GM19372 (cell line): Measurements from ENCODE around the gene LKAAEAR1.

Source experiments
- ATAC-seq: cut with Tn5 transposase; IDR thresholded peaks from one replicate; pipeline ENCODE4 v1.9.1; 2021; ENCODE audit warnings: mild to moderate bottlenecking, low read depth, moderate library complexity; ENCODE audit not compliant: unreplicated experiment

LKAAEAR1 gene

DNA sequence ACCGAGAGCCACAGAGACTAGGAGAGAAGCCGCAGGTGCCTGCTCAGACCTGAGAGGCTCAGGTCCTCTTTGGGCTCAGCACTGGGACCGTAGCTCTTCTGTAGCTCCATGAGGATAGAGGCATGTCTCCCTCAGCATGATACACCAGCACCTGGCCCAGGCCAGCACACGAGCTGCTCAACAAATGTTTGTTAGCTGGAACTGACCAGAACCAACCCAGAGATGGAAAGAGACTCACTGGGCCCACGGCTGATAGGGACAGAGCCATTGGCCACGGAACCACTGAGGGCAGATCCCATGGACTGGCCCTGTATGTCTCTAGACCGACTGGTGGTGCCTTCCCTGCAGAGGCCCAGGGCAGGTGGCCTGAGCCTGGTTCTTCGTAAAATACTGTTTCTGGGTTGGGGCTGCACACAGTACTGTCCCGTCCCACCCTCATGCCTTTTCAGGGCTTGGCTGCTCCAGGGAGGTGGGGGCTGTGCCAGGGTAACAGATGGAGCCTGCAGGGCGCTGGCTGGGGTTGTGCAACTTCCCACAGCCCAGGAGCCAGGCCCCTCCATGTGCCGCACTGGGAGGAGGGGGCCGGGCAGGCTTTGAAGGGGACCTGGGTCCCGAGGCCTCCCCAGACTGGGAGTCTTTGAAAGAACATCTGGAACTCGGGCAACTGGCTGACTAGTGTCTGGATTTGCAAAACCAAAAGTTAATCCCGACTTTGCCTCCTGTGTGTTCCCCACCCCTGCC is 43.0 kb downstream of the LKAAEAR1 start:
- ATAC-seq: no peak

DNA sequence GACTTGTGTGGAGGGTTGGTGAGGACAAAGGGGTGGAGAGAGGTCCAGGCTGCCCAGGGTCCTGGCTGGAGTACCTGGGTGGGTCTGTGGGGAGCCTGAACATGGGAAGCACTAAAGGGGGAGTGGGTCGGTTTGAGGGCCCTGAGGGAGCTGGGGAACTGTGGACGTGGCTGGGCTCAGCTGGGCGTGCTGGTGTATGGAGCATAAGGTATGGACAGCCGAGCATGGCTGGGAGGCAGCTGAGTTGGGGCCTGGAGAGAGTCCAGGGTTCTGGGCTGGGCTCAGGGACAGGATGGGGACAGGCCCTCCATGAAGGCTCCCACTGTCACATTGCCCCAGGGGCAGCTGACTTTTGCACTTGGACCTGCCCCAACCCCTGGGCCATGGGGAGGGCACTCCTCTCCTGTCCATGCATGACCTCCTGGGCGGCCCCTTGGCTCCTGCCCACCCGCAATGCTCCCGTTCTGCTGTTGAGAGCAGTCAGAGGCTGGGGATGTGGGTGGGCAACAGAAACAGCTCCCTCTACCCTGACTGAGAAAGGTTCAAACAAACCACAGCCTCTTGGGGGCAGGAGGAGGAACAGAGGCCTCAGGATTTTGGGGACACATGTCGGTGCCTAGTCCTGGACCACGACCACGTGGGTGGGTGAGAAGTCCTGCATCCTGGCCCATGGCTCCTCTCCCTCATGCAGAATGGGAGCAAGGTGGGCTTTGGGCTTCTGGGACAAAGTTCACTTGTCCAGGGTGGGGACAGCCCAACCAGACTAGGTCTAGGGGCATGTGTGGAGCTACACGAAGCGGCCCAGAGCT is 43.8 kb downstream of the LKAAEAR1 start:
- ATAC-seq: no peak

DNA sequence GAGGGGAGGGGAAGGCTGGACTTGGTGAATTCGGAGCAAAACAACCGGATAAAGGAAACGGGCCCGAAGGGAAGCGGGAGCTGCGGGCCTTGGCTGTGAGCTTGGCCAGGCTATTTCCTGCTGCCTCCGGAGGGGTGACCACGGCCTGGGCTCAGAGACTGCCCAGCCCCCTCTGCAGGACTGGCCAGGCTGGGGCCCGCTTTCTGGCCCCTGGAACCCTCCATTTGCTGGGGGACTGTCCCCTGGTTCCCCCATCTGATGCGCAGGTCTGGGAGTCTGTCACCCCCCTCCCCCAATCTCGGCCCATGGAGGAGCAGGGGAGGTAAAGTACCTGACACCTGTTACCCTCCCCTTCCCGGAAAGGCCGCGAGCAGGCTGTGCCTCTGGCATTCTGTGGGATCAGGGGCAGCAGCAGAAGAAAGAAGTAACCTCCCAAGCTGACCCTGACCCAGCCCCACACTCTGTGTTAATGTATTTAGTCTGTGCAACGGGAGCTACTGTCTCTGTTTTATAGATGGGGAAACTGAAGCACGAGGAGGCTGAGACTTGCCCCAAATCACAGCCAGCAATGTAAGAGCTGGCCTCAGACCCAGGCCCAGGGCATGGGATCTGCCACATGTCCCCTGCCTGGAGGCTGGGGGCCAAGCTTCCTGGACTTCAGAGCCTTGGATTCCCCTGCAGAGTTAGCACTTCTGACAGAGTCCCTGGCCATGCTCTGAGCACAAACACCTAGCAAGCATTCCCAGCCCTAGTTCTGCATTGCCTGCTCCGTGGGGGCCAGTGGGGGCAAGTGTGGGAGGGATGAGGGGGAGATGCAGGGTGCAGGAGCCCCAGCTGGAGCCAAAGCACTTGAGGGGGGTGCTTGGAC is 44.7 kb downstream of the LKAAEAR1 start:
- ATAC-seq: no peak

DNA sequence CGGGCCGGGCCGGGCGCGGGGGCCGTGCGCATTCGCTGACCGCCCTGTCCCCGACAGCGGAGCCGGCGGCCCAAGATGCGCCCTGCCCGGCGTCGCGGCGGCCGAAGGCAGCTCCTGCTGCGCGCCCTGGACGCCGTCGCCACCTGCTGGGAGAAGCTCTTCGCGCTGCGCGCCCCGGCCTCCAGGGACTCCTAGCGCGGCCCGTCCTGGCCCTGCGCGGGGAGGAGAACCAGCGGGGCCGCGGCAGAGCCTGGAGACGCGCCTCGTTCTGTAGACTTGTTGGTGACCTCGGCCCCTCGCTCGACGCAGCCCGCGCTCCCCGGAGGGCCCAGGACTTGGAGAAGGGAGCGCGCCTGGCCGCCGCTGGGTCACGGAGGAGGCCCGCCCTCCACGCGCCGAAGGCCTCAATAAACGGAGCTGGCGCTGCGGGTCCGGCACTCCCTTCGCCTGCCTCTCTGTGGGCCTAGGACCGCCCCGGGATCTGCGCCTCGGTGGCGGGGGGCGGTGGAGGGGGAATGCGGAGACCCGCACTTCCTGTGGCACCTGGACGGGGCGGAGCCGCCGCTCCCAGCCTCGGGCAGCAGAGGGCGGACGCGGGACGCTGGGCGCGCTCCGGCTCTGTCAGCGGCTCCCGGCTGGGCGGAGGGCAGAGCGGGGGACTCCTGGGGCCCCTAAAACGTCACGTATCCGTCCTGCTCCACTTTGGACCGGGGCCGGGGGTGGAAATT is 45.5 kb downstream of the LKAAEAR1 start:
- ATAC-seq: no peak

DNA sequence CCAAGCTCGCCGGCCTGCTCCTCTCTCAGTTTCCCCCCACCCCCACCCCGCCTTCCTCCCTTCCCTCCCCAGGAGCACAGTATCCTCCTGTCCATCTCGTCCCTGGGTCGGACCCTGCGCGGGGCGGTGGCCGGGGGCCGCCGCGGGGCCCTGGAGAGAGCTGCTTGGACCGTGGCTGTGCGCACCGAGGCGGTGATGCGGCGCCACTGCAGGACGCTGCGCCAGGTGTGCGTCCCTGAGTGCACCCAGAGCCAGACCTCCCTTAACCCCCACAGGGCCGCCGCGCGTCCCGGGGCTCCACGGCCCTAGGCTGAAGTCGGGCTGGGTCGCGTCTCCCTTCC is 46.0 kb downstream of the LKAAEAR1 start:
- ATAC-seq: no peak

DNA sequence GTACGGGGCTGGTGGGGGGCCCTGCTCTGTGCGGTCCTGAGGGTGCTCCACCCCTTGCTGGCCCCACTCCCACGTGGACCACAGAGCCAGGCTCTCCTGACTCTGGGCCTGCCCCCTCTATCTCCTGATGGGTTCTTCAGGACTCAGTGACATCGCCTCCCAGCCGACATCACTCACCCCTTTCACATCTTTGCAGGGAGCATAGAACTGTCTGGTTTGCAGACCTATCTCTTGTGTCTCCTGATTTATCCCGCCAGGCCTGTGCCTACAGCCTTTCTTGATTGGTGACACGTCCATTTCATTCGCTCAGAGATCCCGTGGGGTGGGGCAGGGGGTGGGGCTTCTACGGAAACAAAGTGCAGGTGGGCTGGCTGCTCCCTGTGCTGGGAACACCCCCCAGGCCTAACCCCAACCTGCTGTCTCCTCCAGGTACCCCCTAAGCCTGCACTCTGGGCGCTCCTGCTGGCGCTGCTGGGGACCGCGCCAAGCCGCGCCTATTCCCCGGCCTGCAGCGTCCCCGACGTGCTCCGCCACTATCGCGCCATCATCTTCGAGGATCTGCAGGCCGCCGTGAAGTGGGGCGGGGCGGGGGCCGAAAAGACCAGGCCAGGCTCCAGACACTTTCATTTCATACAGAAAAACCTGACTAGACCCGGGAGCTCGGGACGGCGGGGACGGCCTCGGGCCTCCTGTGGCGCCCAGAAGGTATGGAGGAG is 46.5 kb downstream of the LKAAEAR1 start:
- no peak for ATAC-seq

DNA sequence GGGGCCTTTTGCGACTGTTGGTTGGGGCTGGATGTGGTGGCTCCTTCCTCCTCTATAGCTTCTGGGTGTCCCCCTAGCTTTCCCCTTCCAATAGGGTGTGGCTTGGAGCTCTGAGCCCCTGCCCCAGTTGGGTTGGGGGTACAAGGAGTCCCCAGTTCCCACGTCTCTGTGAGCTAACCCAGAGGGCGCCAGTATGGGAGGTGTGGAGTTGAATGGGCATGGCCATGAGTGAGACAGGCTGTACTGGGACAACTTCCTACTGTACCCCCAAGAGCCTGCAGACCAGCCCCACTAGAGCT is 47.0 kb downstream of the LKAAEAR1 start:
- no peak for ATAC-seq

DNA sequence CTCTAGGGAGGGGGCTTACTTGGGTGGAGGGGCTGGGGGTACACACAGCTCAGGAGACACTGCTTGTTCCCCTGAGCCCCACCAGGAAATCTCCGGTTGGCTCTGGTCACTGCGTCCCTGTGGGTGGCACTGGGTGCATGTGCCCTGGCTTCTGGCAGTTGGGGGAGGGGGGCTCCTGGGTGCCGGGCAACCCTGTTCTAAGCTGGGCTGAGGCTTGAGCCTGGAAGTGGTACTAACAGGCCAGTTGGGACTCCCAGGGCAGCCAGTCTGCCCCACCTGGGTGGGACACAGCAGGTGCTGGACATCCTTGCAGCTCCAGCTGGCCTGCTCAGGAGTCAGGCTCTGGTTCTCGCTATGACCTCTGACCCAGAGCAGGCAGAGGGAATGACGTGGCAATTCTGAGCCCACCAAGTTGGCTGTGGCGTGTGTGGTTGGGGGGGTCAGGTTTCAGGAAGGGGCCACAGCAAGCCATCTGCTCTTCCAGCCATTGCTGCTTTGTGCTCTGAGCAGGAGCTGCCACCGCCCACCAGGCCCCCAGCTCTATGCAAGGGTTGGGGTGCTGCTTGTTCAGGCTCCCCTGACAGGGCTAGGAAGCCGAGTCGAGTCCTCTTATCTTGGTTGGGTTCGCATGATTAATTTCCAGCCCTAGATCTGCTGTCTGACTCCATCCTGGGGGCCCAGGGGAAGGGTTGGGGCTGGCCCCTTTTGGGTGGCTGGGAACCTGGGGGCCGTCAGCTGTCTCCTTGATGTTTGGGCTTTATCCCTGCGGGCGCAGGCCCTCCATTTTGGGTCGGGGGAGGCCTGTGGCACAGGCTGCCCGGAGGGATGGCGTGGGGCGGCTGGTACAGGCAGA is 47.6 kb downstream of the LKAAEAR1 start:
- no peak for ATAC-seq

DNA sequence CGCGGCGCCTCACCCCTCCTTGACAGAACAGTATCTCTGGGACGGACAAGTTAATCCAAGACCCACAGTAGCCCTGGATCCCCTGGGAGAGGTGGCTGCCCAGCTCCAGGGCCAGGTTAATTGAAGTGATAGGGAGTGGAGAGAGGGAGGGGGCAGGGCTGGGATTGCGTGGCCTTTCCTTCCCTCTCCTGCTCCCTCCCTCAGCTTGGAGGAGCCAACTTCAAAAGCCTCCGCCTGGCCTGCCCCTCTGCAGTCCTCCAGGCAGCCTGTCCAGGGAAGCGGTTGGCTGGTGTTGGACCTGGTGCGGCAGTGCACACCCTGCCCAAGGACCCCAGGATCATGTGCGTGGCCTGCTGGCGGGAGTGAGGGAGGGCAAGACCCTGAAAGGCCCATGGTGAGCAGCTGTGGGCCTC is 48.3 kb downstream of the LKAAEAR1 start, which contains the start of gene C20orf204:
C20orf204 (plus strand) TSS at position 250 of the 413 bp plus-strand sequence; CDS start at position 392, 142 bp downstream.
- no peak for ATAC-seq

DNA sequence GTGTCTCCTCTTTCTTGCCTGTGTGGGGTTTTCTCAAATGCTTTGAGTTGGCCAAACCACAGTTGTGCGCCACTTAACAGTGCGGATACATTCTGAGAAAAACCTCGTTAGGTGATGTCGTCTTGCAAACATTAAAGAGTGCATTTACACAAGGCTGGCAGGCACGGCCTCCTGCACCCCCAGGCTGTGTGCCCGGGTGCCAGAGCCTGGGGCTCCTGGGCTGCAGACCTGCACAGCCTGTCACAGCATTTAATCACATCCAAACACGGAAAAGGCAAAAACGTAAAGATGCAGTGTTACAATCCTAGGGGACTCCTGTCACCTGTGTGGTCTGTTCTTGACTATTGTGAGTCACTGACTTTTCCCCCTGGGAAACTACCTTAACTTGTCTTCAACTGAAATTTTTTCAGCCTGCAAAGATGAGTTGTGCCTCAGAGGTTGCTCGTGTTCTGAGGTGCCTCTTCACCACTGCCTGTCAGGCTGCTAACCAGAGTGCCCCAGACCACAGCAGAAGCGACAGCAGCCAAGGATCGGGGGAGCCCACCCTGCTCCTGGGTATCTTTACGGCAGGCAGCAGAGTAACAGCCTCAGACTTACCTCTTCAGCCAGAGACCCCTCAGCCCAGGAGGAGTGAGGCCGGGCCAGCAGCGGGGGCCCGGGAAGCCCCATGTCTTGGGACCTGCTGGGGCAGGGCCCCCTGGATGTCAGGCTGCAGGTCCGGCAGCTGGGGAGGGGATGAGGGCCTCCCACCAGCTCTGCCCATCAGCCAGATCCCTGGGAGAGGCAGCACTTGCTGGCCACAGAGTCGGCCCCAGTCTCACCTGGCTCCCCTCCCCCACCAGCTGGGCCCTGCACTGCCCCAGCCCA is 48.9 kb downstream of the LKAAEAR1 start:
- no peak for ATAC-seq

DNA sequence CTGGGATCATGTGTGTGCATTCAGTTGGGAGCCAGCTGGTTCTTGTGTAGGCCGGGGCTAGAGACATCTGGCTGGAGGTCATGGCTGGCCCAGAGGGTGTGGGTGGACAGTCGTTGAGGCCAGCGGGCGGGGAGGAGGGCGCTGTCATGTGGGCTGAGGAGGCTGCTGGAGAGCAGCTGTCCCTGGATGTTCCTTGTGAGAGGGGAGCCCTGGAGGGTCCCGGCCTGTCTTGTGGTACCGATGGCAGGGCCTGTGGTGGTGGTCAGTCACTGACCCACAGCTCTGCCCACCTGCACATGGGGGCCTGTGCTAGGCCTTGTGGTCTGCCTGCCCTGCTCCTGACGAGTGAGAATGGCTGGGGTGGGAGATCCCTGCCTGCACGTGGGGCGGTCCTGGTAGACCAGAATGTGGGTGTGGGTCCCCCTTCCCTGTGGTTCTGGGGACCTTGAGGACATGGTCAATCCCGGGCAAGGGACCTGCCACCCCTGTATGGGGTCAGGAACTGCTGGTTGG is 50.2 kb downstream of the LKAAEAR1 start:
- ATAC-seq: no peak
